Ascending aorta (tissue), 2 donors: ENCODE results near the gene P3H3. TPM values are rescaled to one million over a fixed set of nuclear protein-coding genes. Genes with fewer than 3 reads are reported as not detected.

Experiments
- DNase-seq, 2 donors: peaks; one replicate each; pipeline ENCODE4 v3.0.0-alpha.2; 2019; ENCODE audit warnings: low spot score in 2 of 2
- H3K27ac ChIP-seq, 2 donors: fragments of 200-600 bp; sonication (generic); one replicate each; pipeline ENCODE4 v1.5.1; 2016 to 2017; ENCODE audit warnings: mild to moderate bottlenecking in 1 of 2
- H3K27me3 ChIP-seq: fragments of 200-600 bp; sonication (generic); one replicate; pipeline ENCODE4 v1.5.1; 2017
- H3K36me3 ChIP-seq, 2 donors: fragments of 200-600 bp; sonication (generic); one replicate each; pipeline ENCODE4 v1.5.1; 2016
- H3K4me1 ChIP-seq, 2 donors: fragments of 200-600 bp; sonication (generic); one replicate each; pipeline ENCODE4 v1.5.1; 2016 to 2017; ENCODE audit warnings: mild to moderate bottlenecking in 1 of 2
- H3K4me3 ChIP-seq, 2 donors: fragments of 200-600 bp; sonication (generic); one replicate each; pipeline ENCODE4 v1.5.1; 2016 to 2017; ENCODE audit warnings: mild to moderate bottlenecking in 1 of 2
- H3K9me3 ChIP-seq, 2 donors: fragments of 200-600 bp; sonication (generic); one replicate each; pipeline ENCODE4 v1.5.1; 2016
- CTCF ChIP-seq, 3 experiments: fragments of 200-600 bp in 2 of 3; fragments of 450-650 bp in 1 of 3; sonication (generic) in 2 of 3; IDR thresholded peaks; one replicate each; pipeline ENCODE4 v1.5.1; 2016 to 2019; ENCODE audit warnings: antibody characterized with exemption in 3 of 3, mild to moderate bottlenecking in 1 of 3, moderate library complexity in 1 of 3
- intact Hi-C: fragments of 100-400 bp; cut with DNase I; formaldehyde crosslinking; loops from one replicate; pipeline ENCODE4 v1.15.1; 2023
- total RNA-seq: library from RNA; depleted of rRNA; stranded (reverse); fragments of >200 nt; gene quantifications from one replicate; pipeline ENCODE4 v1.1.0, GENCODE V29; 2016

The P3H3 gene
- total RNA-seq, 1 donor from 2014 or later, result 62.2 TPM

DNA sequence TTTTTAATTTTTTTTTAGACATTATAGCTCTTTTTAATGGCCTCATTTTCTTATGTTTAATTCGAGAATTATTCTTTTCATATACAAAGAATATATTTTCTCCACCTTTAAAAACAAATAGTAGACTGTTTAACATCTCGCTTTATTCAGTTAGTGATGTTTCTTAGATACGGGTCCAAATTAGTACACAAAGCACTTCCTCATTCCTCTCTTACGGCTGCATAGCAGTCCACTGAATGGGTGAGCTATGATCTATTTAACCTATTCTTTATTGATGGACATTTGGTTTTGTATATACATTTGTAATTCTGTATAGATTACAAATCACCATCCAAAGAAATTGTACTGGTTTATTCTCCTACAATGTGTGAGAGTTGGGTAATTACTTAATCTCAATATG is 14.8 kb upstream of the P3H3 start:
- Histone ChIP-seq H3K36me3 (no peaks in the 10 kb centered on the region), H3K27me3 (no peaks in the 10 kb centered on the region), H3K27ac (no peak overlapping the region), H3K9me3 (no peaks in the 10 kb centered on the region), H3K4me3 (no peak overlapping the region), H3K4me1 (no peaks in the 10 kb centered on the region)
- TF ChIP-seq CTCF (IDR thresholded peaks at IDR 0.05), result no peak
- intact Hi-C loops, result no loop called here
- no peak for DNase-seq

DNA sequence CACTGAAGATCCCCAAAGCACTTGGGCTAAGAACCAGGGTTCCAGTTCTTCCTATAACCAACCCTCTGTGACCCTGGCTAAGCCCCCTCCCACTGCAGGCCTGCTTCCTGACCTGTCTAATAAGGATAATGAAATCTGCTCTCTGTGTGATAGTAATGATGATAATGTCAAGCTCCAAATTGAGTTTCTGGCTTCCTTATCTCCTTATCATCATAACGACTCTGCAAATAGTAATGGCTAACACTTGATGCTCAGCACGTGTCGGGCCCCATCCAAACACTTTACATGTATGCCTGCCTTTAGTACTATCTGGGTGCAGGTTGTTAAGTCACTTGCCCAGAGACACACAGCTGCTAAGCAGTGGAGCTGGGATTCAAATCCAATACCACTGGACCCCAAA is 11.6 kb upstream of the P3H3 start:
- H3K27ac ChIP-seq, result no peak overlapping the region
- no peak for DNase-seq
- no peaks in the 10 kb centered on the region for H3K9me3 ChIP-seq
- intact Hi-C loops, result no loop called here
- H3K27me3 ChIP-seq, result no peaks in the 10 kb centered on the region
- H3K36me3 ChIP-seq, result no peaks in the 10 kb centered on the region
- H3K4me3 ChIP-seq, result no peak overlapping the region
- no peak for TF ChIP-seq CTCF (IDR thresholded peaks at IDR 0.05)
- H3K4me1 ChIP-seq, result no peaks in the 10 kb centered on the region

- no peak for TF ChIP-seq CTCF (IDR thresholded peaks at IDR 0.05)
- Histone ChIP-seq H3K4me3 (no peak overlapping the region), H3K9me3 (no peaks in the 10 kb centered on the region), H3K27ac (no peak overlapping the region), H3K36me3 (no peaks in the 10 kb centered on the region), H3K4me1 (peaks cover 1 to 4% of the 10 kb centered on the region in 2 donors), H3K27me3 (no peaks in the 10 kb centered on the region)
- intact Hi-C loops, result no loop called here
- no peak for DNase-seq
These were observed 11.1 kb upstream of the P3H3 start for GRCh38 chr12:6817098-6817497.

DNA sequence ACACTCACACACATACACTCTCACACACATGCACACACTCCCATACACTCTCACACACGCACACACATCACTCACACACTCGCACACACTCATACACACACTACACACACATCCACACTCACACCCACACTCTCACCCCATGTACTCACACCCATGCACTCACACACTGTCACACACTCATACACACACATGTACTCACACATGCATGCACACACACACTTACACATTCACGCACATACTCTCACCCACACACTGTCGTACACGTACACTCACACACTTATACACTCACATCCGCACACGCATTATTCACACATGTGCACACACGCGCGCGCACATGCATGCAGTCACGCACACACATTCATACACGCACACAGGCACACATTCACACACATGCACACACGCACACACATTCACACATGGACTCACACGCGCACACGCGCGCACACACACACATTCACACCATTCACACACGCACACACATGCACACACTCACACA is 10.5 kb upstream of the P3H3 start:
- Histone ChIP-seq H3K4me1 (peaks cover 3 to 7% of the 10 kb centered on the region in 2 donors), H3K27ac (no peak overlapping the region), H3K36me3 (no peaks in the 10 kb centered on the region), H3K9me3 (no peaks in the 10 kb centered on the region), H3K4me3 (no peak overlapping the region), H3K27me3 (no peaks in the 10 kb centered on the region)
- intact Hi-C loops, result no loop called here
- no peak for TF ChIP-seq CTCF (IDR thresholded peaks at IDR 0.05)
- no peak for DNase-seq

DNA sequence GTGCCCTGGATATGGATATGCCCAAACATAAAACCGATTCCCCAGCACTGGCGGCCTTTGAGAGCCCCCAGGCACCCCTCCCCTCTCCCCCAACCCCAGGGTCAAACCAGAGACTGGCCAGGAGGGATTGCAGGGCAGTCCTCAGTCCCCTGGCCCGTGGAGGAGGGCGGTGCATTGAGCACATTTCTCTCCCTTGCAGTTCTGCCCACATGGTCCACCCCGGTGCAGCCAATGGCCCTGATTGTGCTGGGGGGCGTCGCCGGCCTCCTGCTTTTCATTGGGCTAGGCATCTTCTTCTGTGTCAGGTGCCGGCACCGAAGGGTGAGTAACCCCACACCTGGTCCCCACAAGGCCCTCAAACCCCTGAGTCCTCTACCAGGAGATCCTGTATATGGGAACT is 10.0 kb upstream of the P3H3 start:
- no peak for DNase-seq
- Histone ChIP-seq H3K9me3 (no peaks in the 10 kb centered on the region), H3K4me1 (peaks cover 3 to 7% of the 10 kb centered on the region in 2 donors), H3K36me3 (no peaks in the 10 kb centered on the region), H3K27ac (no peak overlapping the region), H3K27me3 (no peaks in the 10 kb centered on the region), H3K4me3 (no peak overlapping the region)
- intact Hi-C loops, result no loop called here
- TF ChIP-seq CTCF (IDR thresholded peaks at IDR 0.05), result no peak

- Histone ChIP-seq H3K27ac (no peak overlapping the region), H3K4me1 (peaks cover 3 to 7% of the 10 kb centered on the region in 2 donors), H3K36me3 (no peaks in the 10 kb centered on the region), H3K27me3 (peaks cover 1% of the 10 kb centered on the region), H3K4me3 (no peak overlapping the region), H3K9me3 (no peaks in the 10 kb centered on the region)
- no peak for TF ChIP-seq CTCF (IDR thresholded peaks at IDR 0.05)
- no peak for DNase-seq
- intact Hi-C loops, result no loop called here
These were observed 9.6 kb upstream of the P3H3 start for GRCh38 chr12:6818645-6819044.
